H1 (cell line): ENCODE measurements around the gene KCTD15. TPM values are rescaled to one million over a fixed set of nuclear protein-coding genes. Genes with fewer than 3 reads are reported as not detected.

Experiments used
- CTCF ChIA-PET: fragments of 300-600 bp; sonication (Branson Sonifier 250); formaldehyde crosslinking; loops from one replicate; lab custom pipeline; 2021; ENCODE audit not compliant: partially characterized antibody; lab: Charles Lee
- POLR2A ChIA-PET: fragments of 300-600 bp; sonication (Branson Sonifier 250); formaldehyde crosslinking; loops from one replicate; lab custom pipeline; 2021; ENCODE audit warnings: inconsistent platforms; ENCODE audit not compliant: partially characterized antibody; lab: Charles Lee
- DNase-seq, 2 experiments: peaks; one replicate each; pipeline versions ENCODE4 v3.0.0 to v3.0.0-alpha.2; 2010 to 2022; ENCODE audit warnings: low spot score in 2 of 2, low read depth in 1 of 2, mixed read lengths in 1 of 2
- FAIRE-seq: peaks from 2 replicates; lab custom pipeline; 2011; peaks lifted over from hg19 to GRCh38; lab: Jason Lieb, UNC
- H2AFZ ChIP-seq: 2 replicates; pipeline ENCODE4 v1.8.1; 2012; ENCODE audit warnings: low read length, inconsistent platforms
- H2AK5ac ChIP-seq: 2 replicates; pipeline ENCODE4 v1.6.1; 2013; ENCODE audit warnings: low read depth, low read length
- H2BK120ac ChIP-seq: replicated peaks from 2 replicates; pipeline ENCODE3; 2013; ENCODE audit warnings: low read depth, low read length, inconsistent platforms
- H2BK12ac ChIP-seq: 2 replicates; pipeline ENCODE4 v1.6.1; 2013; ENCODE audit warnings: low read depth, low read length
- H2BK15ac ChIP-seq: 2 replicates; pipeline ENCODE4 v1.6.1; 2013; ENCODE audit warnings: low read length
- H2BK20ac ChIP-seq: 2 replicates; pipeline ENCODE4 v1.6.1; 2013; ENCODE audit warnings: low read length
- H2BK5ac ChIP-seq: 2 replicates; pipeline ENCODE4 v1.6.1; 2013; ENCODE audit warnings: low read depth, low read length
- H3K14ac ChIP-seq: 2 replicates; pipeline ENCODE4 v1.6.1; 2013; ENCODE audit warnings: inconsistent platforms; ENCODE audit not compliant: insufficient read length
- H3K18ac ChIP-seq: 2 replicates; pipeline ENCODE4 v1.6.1; 2013; ENCODE audit warnings: low read length; ENCODE audit errors: extremely low read depth
- H3K23ac ChIP-seq: 2 replicates; pipeline ENCODE4 v1.6.1; 2013; ENCODE audit warnings: inconsistent platforms; ENCODE audit not compliant: insufficient read length
- H3K23me2 ChIP-seq: 2 replicates; pipeline ENCODE4 v1.6.1; 2013; ENCODE audit warnings: low read depth, low read length
- H3K27ac ChIP-seq: 2 replicates; pipeline ENCODE4 v1.6.1; 2011; ENCODE audit warnings: low read depth, low read length, inconsistent platforms
- H3K27me3 ChIP-seq, 4 experiments: replicated peaks in 1 of 4; 1 replicate in 1 of 4; 2 replicates in 3 of 4; pipeline versions ENCODE4 v1.6.1 to v1.8.1; 2011 to 2013; ENCODE audit warnings: low read length in 3 of 4, mild to moderate bottlenecking in 3 of 4, inconsistent platforms in 2 of 4, mixed read lengths in 2 of 4, moderate library complexity in 1 of 4; ENCODE audit not compliant: control insufficient read depth in 3 of 4, insufficient read depth in 3 of 4; ENCODE audit errors: extremely low read depth in 1 of 4
- H3K36me3 ChIP-seq, 4 experiments: 2 replicates each; pipeline versions ENCODE4 v1.6.1 to v1.8.1; 2011 to 2013; ENCODE audit warnings: mild to moderate bottlenecking in 4 of 4, low read length in 3 of 4, moderate library complexity in 2 of 4, control low read depth in 1 of 4, inconsistent platforms in 1 of 4; ENCODE audit not compliant: insufficient read depth in 4 of 4, control insufficient read depth in 2 of 4
- H3K4ac ChIP-seq: replicated peaks from 2 replicates; pipeline ENCODE3; 2013; ENCODE audit warnings: low read length, low read depth, mixed read lengths, inconsistent platforms; ENCODE audit not compliant: insufficient read length
- H3K4me1 ChIP-seq, 4 experiments: replicated peaks in 1 of 4; 1 replicate in 1 of 4; 2 replicates in 3 of 4; pipeline versions ENCODE4 v1.6.1 to v1.8.1; 2011 to 2013; ENCODE audit warnings: low read length in 3 of 4, inconsistent platforms in 2 of 4, mixed read lengths in 1 of 4; ENCODE audit not compliant: insufficient read depth in 4 of 4, control insufficient read depth in 3 of 4
- H3K4me2 ChIP-seq, 2 experiments: 2 replicates each; pipeline versions ENCODE4 v1.6.1 to v1.8.1; 2011 to 2013; ENCODE audit warnings: low read depth in 2 of 2, low read length in 2 of 2, control low read depth in 1 of 2, inconsistent platforms in 1 of 2, mild to moderate bottlenecking in 1 of 2; ENCODE audit not compliant: insufficient read depth in 1 of 2
- H3K4me3 ChIP-seq, 4 experiments: fragments of 200-600, 300-600 bp in 1 of 4; sonication (generic), shearing (Covaris generic), sonication (Bioruptor Twin) in 1 of 4; 2 replicates each; pipeline versions ENCODE4 v1.5.1 to v1.8.1; 2011 to 2016; ENCODE audit warnings: low read length in 4 of 4, low read depth in 3 of 4, control low read depth in 2 of 4, inconsistent platforms in 2 of 4, mild to moderate bottlenecking in 2 of 4, mixed read lengths in 1 of 4, moderate library complexity in 1 of 4; ENCODE audit not compliant: insufficient read depth in 2 of 4; ENCODE audit errors: extremely low read depth in 1 of 4
- H3K56ac ChIP-seq: replicated peaks from 2 replicates; pipeline ENCODE3; 2013; ENCODE audit warnings: low read depth, mild to moderate bottlenecking, mixed read lengths, low read length, inconsistent platforms; ENCODE audit not compliant: insufficient read length
- H3K79me1 ChIP-seq: 2 replicates; pipeline ENCODE4 v1.6.1; 2013; ENCODE audit warnings: low read depth, low read length, control low read depth
- H3K79me2 ChIP-seq, 2 experiments: 2 replicates each; pipeline versions ENCODE4 v1.6.1 to v1.8.1; 2012 to 2013; ENCODE audit warnings: low read length in 2 of 2, mild to moderate bottlenecking in 2 of 2, inconsistent platforms in 1 of 2; ENCODE audit not compliant: insufficient read depth in 2 of 2, control insufficient read depth in 1 of 2
- H3K9ac ChIP-seq, 4 experiments: replicated peaks in 1 of 4; 1 replicate in 1 of 4; 2 replicates in 3 of 4; pipeline versions ENCODE4 v1.6.1 to v1.8.1; 2011 to 2013; ENCODE audit warnings: low read depth in 3 of 4, low read length in 3 of 4, control low read depth in 2 of 4, mild to moderate bottlenecking in 2 of 4, moderate library complexity in 2 of 4, inconsistent platforms in 1 of 4; ENCODE audit errors: extremely low read depth in 1 of 4
- H3K9me3 ChIP-seq, 2 experiments: 2 replicates each; pipeline versions ENCODE4 v1.6.1 to v1.8.1; 2012 to 2013; ENCODE audit warnings: mild to moderate bottlenecking in 2 of 2, moderate library complexity in 2 of 2, control low read depth in 1 of 2, inconsistent platforms in 1 of 2, low read depth in 1 of 2, low read length in 1 of 2, mixed read lengths in 1 of 2; ENCODE audit not compliant: insufficient read depth in 2 of 2
- H4K20me1 ChIP-seq, 2 experiments: replicated peaks in 1 of 2; 2 replicates each; pipeline versions ENCODE3 to v1.8.1; 2011 to 2013; ENCODE audit warnings: inconsistent platforms in 2 of 2, low read length in 2 of 2, mild to moderate bottlenecking in 1 of 2; ENCODE audit not compliant: insufficient read depth in 2 of 2, control insufficient read depth in 1 of 2
- H4K5ac ChIP-seq: 2 replicates; pipeline ENCODE4 v1.6.1; 2013; ENCODE audit warnings: low read length, low read depth, mixed read lengths, inconsistent platforms; ENCODE audit not compliant: insufficient read length
- H4K8ac ChIP-seq: 2 replicates; pipeline ENCODE4 v1.8.0; 2013; ENCODE audit warnings: mild to moderate bottlenecking, moderate library complexity, low read length, inconsistent platforms; ENCODE audit not compliant: insufficient read depth; ENCODE audit errors: extremely low read depth
- H4K91ac ChIP-seq: replicated peaks from 2 replicates; pipeline ENCODE3; 2013; ENCODE audit warnings: low read length, mixed read lengths, inconsistent platforms; ENCODE audit not compliant: insufficient read length
- ATF3 ChIP-seq: IDR thresholded peaks from 2 replicates; pipeline ENCODE4 v1.6.1; 2011; ENCODE audit warnings: low read depth, mild to moderate bottlenecking, low read length; ENCODE audit not compliant: insufficient read depth
- BACH1 ChIP-seq: IDR thresholded peaks from 2 replicates; pipeline ENCODE4 v1.6.1; 2012; ENCODE audit warnings: low read length, improper control_type of control experiment
- BRCA1 ChIP-seq: IDR thresholded peaks from 2 replicates; pipeline ENCODE4 v1.6.1; 2012; ENCODE audit warnings: low read depth, low read length, improper control_type of control experiment
- EZH2 ChIP-seq: fragments of 200-600 bp; sonication (generic); IDR thresholded peaks from 2 replicates; pipeline ENCODE4 v1.7.1; 2012; ENCODE audit warnings: low read depth, mild to moderate bottlenecking, moderate library complexity, low read length, inconsistent platforms; ENCODE audit not compliant: severe bottlenecking
- GABPA ChIP-seq: IDR thresholded peaks from 2 replicates; pipeline ENCODE4 v1.6.1; 2011; ENCODE audit warnings: mild to moderate bottlenecking, low read length, moderate library complexity, borderline replicate concordance; ENCODE audit not compliant: insufficient read depth
- KDM1A ChIP-seq: fragments of 200-600, 300-600 bp; sonication (generic); IDR thresholded peaks from 2 replicates; pipeline ENCODE4 v1.7.1; 2016; ENCODE audit warnings: mild to moderate bottlenecking, low read length, borderline replicate concordance
- KDM4A ChIP-seq: IDR thresholded peaks from one replicate; pipeline ENCODE4 v1.7.1; 2012; ENCODE audit warnings: low read depth, mild to moderate bottlenecking, moderate library complexity, low read length, inconsistent platforms; ENCODE audit not compliant: severe bottlenecking
- RBBP5 ChIP-seq: IDR thresholded peaks from 2 replicates; pipeline ENCODE4 v1.7.1; 2012; ENCODE audit warnings: low read depth, mild to moderate bottlenecking, inconsistent platforms, low read length, moderate library complexity, borderline replicate concordance
- SIX5 ChIP-seq: IDR thresholded peaks from 2 replicates; pipeline ENCODE4 v1.6.1; 2011; ENCODE audit warnings: mild to moderate bottlenecking, low read depth, low read length
- SP4 ChIP-seq: IDR thresholded peaks from 2 replicates; pipeline ENCODE4 v1.6.1; 2012; ENCODE audit warnings: low read length, inconsistent platforms
- TEAD4 ChIP-seq: IDR thresholded peaks from 2 replicates; pipeline ENCODE4 v1.6.1; 2012; ENCODE audit warnings: low read depth, low read length, inconsistent platforms, mixed read lengths
- WGBS, 2 experiments: shearing (Covaris generic) in 1 of 2; methylation state at CpG; one replicate each; pipeline versions ENCODE4 v1.1.6 to v1.1.7; 2013 to 2015; ENCODE audit warnings: low lambda C conversion rate in 2 of 2, mixed read lengths in 2 of 2, inconsistent platforms in 1 of 2, low coverage in 1 of 2, missing lambda C conversion rate in 1 of 2; ENCODE audit not compliant: insufficient replicate concordance in 2 of 2, insufficient coverage in 1 of 2, insufficient read length in 1 of 2; ENCODE audit errors: extremely low coverage in 1 of 2, missing lambda C conversion rate in 1 of 2; 5-methylcytosine and 5-hydroxymethylcytosine counted together
- polyA plus RNA-seq, 7 experiments: library from polyadenylated mRNA; depleted of rRNA in 3 of 7; stranded (reverse) in 5 of 7; unstranded in 2 of 7; fragments of >200 nt in 5 of 7; fragments of 200-250 nt in 2 of 7; gene quantifications; 1 replicate in 5 of 7; 2 replicates in 1 of 7; 4 replicates in 1 of 7; pipeline versions ENCODE4 v1.2.1 to v1.2.3, GENCODE V29; 2011 to 2013; ENCODE audit warnings: missing spikeins in 2 of 7, mixed read lengths in 2 of 7
- total RNA-seq: library from RNA; stranded (reverse); fragmentation: NEBNext Ultra II Directional; extraction: Animal tissue kit (Norgen Biotek cat#: 25700); gene quantifications from 2 replicates; pipeline ENCODE4 v1.2.1, GENCODE V29; 2021

Gene KCTD15
- total and polyA plus RNA-seq, 2 of the 8 experiments (the other 6 are each of a cell fraction or from before 2014, with no cell fraction given): 25.1 to 27.0 TPM

GRCh38 chr19:33841685-33842084 is 45.0 kb downstream of the KCTD15 start:
- 91% methylated on average over 5 of the region's 5 CpGs; no CpG with 5 or more reads in 1 of the 2 experiments for WGBS, 2 experiments

More at GRCh38 chr19:33841685-33842084, 45.0 kb downstream of the KCTD15 start:
- ChIA-PET POLR2A (interaction anchor here (0.7 to 0.9 kb wide), 3 partner anchors 24 to 92 kb away, joined by 3 to 4 read pairs (median 3); no protein-coding TSS in a partner anchor), CTCF (interaction anchor here (0.7 to 1.4 kb wide), 6 partner anchors 10 to 254 kb away, joined by 3 to 5 read pairs (median 3); no protein-coding TSS in a partner anchor)
- Histone ChIP-seq H3K4ac (no peak overlapping the region), H3K27ac (no peak overlapping the region), H3K79me1 (no peaks in the 10 kb centered on the region), H4K5ac (no peak overlapping the region), H3K9me3 (no peaks in the 10 kb centered on the region), H3K18ac (no peak overlapping the region), H2AFZ (no peak overlapping the region), H2AK5ac (no peak overlapping the region), H4K20me1 (no peaks in the 10 kb centered on the region), H4K8ac (no peak overlapping the region), H3K27me3 (no peaks in the 10 kb centered on the region), H2BK5ac (no peak overlapping the region), H3K4me2 (no peak overlapping the region), H3K4me1 (no peaks in the 10 kb centered on the region), H2BK120ac (no peak overlapping the region), H3K56ac (no peak overlapping the region), H3K23me2 (no peaks in the 10 kb centered on the region), H4K91ac (no peak overlapping the region), H3K14ac (no peak overlapping the region), H3K23ac (no peak overlapping the region), H3K9ac (no peak overlapping the region), H3K79me2 (no peaks in the 10 kb centered on the region), H3K4me3 (no peak overlapping the region), H2BK20ac (no peak overlapping the region), H2BK15ac (no peak overlapping the region), H3K36me3 (no peaks in the 10 kb centered on the region), H2BK12ac (no peak overlapping the region)
- FAIRE-seq (no peak), DNase-seq (no peak)
- TF ChIP-seq SP4: no peak
- no peak for TF ChIP-seq BACH1
- no peak for TF ChIP-seq BRCA1
- TF ChIP-seq GABPA: no peak
- TF ChIP-seq TEAD4: no peak
- TF ChIP-seq EZH2: no peak
- TF ChIP-seq SIX5: no peak
- TF ChIP-seq KDM1A: no peak
- TF ChIP-seq KDM4A: no peak
- no peak for TF ChIP-seq RBBP5
- TF ChIP-seq ATF3: no peak
